Stimulated activated naive CD8-positive, alpha-beta T cell treated with anti-CD3 and anti-CD28 coated beads, Interleukin-15, Interleukin-2, amounts not matched to agents 100 U/mL and 50 U/mL, for 24 hours (primary cell): Measurements from ENCODE around the gene VDAC2.
A peak's percentile ranks its signal among the peaks of the same experiment; 100 is the strongest.
"Not testable (repeated sequence)": the region's sequence is repeated elsewhere in the genome, so short reads cannot be mapped to it uniquely, and the experiment has no call there.

Source experiments
- ATAC-seq: fragments of 150-1000 bp; cut with Tn5 transposase; one replicate; pipeline ENCODE4 v1.10.0; 2021
- DNase-seq: peaks from one replicate; pipeline ENCODE4 v3.0.0; 2021

Gene VDAC2

DNA sequence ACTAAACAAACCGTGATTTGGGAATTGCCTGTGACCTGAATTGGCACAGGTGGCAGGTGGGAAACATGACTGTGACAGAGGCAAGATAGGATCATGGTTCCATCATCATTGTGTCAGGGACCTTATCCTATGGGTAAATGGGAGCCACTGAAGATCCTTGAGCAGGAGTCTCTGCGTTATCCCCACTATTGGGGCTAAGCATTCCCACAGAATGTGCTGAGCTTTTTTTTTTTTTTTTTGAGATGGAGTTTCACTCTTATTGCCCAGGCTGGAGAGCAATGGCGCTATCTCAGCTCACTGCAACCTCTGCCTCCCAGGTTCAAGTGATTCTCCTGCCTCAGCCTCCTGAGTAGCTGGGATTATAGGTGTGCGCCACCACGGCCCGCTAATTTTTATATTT, 10.6 kb upstream of the VDAC2 start:
- ATAC-seq, DNase-seq: not testable (repeated sequence)

DNA sequence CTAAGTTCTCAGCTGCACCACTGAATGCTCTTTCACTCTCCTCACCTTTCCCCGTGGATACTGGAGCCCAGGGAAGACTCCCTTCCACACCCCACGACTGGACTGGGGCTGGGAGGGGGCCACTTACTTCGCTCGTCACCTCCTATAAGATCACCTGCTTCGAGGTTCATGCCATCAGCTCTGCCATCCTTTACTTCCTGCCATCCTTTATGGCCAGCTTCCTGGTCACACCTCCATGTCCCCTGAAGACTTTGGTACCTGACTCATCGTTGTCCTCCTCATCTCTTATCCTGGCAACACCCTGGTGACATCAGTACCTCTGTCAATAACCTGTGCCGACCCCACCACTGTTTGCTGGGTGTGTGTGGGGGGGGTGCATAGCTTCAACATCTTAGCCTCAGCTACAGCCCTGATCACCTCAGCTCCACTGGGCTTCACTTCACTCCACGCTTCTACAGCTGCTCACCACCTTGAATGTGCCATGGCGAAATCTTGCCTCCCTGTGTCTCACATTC, 8.7 kb upstream of the VDAC2 start:
- no peak for ATAC-seq
- DNase-seq = no peak

DNA sequence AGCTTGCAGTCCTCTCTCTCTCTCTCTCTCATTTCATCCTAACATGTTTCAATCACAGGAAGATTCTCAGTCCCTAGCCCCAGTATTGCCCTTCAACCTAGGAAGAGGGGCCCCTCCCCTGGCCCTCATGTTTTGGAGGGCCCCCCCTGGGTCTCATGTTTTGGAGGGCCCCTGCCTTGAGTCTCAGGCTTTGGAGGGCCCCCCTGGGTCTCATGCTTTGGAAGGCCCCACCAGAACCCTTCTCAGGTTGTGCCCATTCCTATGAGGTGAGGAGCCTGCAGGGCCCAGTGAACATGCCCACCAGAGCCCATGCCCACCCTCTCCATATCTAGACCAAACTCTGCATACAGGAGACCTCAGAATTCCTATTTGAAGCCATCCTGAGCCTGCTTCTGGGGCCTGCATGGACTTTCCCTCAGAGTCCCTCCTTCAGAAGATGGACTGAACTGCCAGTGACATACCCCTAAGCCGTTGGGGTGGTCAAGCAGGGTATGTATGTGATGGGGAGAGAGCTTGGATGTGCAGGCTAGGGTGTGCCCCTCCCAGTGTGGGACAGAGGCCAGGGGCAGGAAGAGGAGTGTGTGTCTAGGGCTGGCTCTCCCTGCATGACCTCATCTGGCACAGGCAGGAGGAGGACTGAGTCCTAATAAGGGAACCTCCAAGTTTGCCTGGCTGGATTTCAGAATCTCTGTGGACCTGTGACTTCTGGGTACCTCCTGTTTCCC, 8.1 kb upstream of the VDAC2 start:
- ATAC-seq = no peak
- no peak for DNase-seq

GRCh38 chr10:75203046-75203620, 7.5 kb upstream of the VDAC2 start:
- ATAC-seq, DNase-seq: not testable (repeated sequence)

DNA sequence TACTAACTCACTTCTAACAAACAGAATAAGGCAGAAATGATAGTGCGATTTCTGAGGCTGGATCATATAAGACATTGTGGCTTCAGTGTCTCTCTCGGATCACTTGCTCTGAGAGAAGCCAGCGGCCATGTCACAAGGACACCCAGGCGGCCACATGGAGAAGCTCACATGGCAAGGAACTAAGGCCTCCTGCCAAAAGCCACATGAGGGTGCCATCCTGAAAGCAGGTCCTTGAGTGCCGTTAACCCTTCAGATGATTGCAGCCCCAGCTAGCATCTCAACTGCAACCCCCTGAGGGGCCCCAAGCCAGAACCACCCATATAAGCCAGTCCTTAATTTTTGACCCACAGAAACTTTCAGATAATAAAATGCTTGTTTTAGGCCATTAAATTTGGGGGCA, 6.9 kb upstream of the VDAC2 start:
- ATAC-seq (no peak), DNase-seq (no peak)

- DNase-seq = no peak
- ATAC-seq = no peak
These were observed 4.7 kb upstream of the VDAC2 start for GRCh38 chr10:75205908-75206307.

- not testable (repeated sequence) for DNase-seq, ATAC-seq
These were observed 4.0 kb upstream of the VDAC2 start for GRCh38 chr10:75206638-75207037.

DNA sequence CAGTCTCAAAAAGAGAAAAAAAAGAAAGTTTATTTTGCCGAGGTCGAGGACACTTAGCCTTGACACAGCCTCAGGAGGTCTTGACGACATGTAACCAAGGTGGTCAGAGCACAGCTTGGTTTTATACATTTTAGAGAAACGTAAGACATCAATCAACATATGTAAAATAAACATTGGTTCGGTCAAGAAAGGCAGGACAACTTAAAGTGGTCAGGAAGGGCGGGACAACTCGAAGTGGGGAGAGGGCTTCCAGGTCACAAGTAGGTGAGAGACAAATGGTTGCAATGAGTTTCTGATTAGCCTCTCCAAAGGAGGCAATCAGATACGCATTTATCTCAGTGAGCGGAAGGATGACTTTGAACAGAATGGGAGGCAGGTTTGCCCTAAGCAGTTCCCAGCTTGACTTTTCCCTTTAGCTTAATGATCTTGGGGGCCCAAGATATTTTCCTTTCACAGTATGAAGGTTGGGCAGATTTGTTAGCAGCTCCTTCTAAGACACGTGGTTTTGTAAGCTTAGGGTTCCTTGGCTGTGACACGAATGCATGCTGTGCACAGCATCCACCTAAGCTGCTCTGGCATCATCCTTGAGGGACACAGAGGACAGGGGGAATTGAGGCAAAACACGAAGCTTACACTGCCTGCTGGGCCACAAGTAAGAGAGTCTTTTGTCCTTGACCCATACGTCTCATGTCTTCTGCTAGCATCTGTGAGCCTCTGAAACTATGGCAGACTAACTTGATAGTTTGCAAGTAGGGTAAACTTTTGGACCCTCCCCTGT, 3.3 kb upstream of the VDAC2 start:
- no peak for DNase-seq
- no peak for ATAC-seq

GRCh38 chr10:75207857-75208144, 2.8 kb upstream of the VDAC2 start:
- ATAC-seq = no peak
- DNase-seq = no peak

DNA sequence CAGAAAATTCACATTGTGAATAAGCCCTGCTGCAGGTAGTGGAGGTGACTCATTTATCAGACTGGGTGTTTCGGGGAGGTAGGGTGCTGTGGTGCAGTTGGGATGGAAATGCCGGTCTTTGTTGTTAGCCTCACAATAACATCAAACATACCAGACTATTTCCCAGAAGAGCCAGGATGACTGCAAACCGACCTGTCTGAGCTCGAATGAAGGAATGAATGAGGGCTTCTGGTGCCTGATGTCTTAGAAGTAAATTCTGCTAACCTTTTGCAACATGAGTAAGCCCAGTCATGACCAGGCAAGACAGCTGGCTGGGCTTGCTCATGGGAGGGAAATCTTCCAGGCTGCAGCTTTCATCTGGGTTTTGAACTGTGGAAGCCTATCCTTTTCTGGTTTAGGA, 2.4 kb upstream of the VDAC2 start:
- ATAC-seq (no peak), DNase-seq (peak; percentile 14)

DNA sequence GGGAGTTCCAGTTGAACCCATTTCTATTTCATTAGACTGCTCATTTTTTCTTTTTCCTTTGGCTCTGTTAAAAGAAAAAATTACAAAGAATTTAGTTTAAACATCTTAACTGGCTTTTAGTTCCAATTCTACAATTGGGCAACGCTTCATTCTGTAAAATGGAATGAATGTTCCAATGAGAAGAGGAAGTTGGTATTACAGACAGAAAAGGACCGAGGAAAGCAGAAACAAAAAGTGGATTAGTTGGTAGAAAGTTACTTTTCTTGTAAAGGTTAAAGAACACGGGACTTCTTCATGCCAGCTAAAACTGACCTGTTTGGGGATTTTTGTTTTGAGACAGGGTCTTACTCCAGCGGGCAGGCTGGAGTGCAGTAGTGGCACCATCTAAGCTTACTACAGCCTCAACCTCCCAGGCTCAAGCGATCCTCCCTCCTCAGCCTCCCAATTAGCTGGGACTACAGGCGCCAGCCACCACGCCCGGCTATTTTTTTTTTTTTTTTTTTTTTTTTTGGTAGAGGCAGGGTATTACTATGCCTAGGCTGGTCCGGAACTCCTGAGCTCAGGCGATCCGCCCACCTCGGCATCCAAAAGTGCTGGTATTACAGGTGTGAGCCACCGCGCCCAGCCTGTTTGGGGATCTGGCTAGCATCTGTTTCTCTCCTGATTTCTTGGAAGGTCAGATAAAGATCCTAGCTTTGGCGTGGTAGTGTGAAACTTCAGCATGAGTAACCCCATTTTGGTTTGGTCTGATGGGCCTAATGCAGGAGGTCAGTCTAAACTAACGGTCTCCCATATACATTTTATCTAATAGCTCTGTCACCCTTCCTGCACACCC, 1.3 kb upstream of the VDAC2 start:
- ATAC-seq (no peak), DNase-seq (peak; percentile 15)

DNA sequence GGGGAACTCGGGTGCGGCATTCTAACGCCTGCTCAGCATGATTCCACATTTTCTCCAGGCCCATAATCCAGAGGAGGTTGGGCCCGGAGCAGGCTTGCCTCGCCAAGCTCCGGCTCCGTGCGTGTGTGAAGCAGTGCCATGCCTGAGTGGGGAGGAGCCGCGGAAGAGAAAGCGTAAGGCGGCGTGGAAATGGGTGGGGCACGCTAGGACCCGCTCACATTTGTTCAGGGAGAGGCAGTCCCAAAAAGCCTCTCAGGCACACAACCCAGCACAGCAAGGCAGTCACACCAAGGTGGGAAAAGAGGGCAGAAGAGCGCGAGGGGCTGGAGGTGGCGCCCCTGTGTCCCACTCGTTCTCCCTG, 695 bp upstream of the VDAC2 start:
- peak; percentile 57 for ATAC-seq
- peak; percentile 75 for DNase-seq

DNA sequence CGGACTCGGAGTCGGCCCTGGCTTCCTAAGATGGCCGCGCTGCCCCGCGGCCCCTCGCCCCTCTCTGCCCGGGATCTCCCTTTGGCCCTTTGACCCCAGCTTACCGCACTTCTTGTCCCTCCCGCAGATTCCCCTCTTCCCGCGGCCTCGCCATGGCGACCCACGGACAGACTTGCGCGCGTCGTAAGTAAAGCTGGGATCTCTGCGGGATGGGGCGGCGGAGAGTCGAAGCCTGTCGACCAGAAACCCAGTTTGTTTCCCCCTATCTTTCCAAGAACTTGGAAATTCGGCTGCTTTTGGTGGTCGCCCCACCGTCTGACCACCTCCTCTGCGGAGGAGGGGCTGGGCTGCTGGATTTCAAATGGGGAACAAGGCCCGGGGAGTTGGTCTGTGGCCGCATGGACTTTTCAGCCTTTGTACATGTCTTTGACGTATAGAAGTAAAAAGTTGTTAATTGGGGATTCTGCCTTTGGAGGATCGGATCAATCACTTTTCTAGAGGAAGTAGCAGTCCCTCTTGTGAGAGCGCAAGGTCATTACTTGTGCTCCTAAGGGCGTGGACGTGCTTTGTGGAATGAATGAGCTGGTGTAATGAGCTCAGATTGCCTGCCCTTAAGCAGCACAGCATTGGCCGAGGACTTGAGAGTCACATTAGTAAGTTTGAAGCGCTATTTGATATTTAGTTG, 553 bp downstream of the VDAC2 start:
- peak; percentile 43 for DNase-seq
- no peak for ATAC-seq

GRCh38 chr10:75212343-75212742, 1.7 kb downstream of the VDAC2 start:
- no peak for DNase-seq
- ATAC-seq = no peak

GRCh38 chr10:75220274-75220673, 9.7 kb downstream of the VDAC2 start:
- ATAC-seq = no peak

DNA sequence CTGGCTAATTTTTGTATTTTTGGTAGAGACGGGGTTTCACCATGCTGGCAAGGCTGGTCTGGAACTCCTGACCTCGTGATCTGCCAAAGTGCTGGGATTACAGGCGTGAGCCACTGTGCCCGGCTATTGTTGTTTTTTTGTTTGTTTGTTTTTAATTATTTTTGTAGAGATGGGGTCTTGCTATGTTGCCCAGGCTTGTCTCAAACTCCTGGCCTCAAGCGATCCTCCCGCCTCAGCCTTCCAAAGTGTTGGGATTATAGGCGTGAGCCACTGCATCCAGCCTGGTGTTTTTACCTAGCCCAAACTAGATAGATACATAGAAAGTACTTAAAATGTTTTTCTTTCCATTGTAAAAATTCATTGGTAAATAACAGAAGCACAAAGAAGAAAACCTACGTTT, 10.9 kb downstream of the VDAC2 start:
- DNase-seq, ATAC-seq: not testable (repeated sequence)

More at GRCh38 chr10:75220274-75220673, 9.7 kb downstream of the VDAC2 start:
- no peak for DNase-seq

- ATAC-seq = no peak
- no peak for DNase-seq
These were observed 12.9 kb downstream of the VDAC2 start for GRCh38 chr10:75223507-75223906.

- no peak for ATAC-seq
- DNase-seq = no peak
These were observed 15.5 kb downstream of the VDAC2 start for GRCh38 chr10:75226095-75226494.

- ATAC-seq (no peak), DNase-seq (no peak)
These were observed 16.1 kb downstream of the VDAC2 start for GRCh38 chr10:75226656-75227055.

DNA sequence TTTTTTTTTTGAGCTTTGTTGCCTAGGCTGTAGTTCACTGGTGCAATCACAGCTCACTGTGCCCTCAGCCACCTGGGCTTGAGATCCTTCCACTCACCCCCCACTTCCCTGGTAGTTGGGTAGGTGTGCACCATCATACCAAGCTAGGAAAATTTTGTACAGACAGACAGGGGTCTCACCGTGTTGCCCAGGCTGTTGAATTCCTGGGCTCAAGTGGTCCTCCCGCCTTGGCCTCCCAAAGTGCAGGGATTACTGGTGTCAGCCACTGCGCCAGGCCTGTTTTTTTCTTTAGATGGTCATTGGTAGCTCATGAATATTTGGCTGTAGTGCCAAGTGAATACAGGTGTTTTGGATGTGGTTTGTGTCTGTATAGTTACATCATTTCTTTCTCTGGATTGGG, 17.7 kb downstream of the VDAC2 start:
- no peak for DNase-seq
- ATAC-seq = no peak

GRCh38 chr10:75228834-75229233, 18.2 kb downstream of the VDAC2 start:
- DNase-seq (no peak), ATAC-seq (no peak)

DNA sequence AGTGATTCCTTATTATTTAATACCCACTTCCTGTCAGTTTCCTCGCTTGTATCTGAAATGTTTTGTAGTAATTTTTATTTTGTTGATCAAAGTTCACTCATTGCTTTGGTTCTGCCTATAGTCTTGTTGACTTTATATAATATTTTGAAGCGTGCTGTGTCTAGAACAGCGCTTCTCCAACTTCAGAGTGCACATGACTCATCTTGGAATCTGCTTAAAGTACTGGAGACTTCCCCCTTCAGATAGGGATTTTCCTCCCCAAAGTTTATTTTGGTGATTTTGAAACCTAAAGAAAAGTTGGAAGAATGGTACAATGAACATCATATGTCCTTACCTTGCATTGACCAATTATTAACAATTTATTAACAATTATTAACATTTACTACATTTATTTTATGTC, 19.4 kb downstream of the VDAC2 start:
- ATAC-seq (no peak), DNase-seq (no peak)
